ENCODE measurements around the gene ATG10. TPM values are rescaled to one million over a fixed set of nuclear protein-coding genes. Genes with fewer than 3 reads are reported as not detected.

Gene ATG10
- total RNA-seq, 1 donor from 2014 or later, result 14.8 TPM

GRCh38 chr5:82225525-82226172 is 253.8 kb downstream of the ATG10 start:
- Mint-ChIP-seq H3K4me1 (peaks cover 9% of the 10 kb centered on the region), H3K27me3 (ENCODE audit: low read depth) (no peaks in the 10 kb centered on the region), H3K27ac (no peak overlapping the region), H3K9me3 (no peaks in the 10 kb centered on the region), H3K4me3 (no peak overlapping the region), H3K36me3 (no peaks in the 10 kb centered on the region)
- DNase-seq (ENCODE audit: low spot score in 2 of 2, unreplicated experiment in 2 of 2), result peak in 1 of 2 experiments; percentile 72
- TF ChIP-seq CTCF (IDR thresholded peaks at IDR 0.05; ENCODE audit: unreplicated experiment), result peak; percentile 77

GRCh38 chr5:82234885-82235284 is 263.1 kb downstream of the ATG10 start:
- no peak overlapping the region for H3K27ac Mint-ChIP-seq
- H3K9me3 Mint-ChIP-seq, result no peaks in the 10 kb centered on the region
- H3K36me3 Mint-ChIP-seq, result no peaks in the 10 kb centered on the region
- no peak overlapping the region for H3K4me3 Mint-ChIP-seq
- no peaks in the 10 kb centered on the region for H3K27me3 Mint-ChIP-seq (ENCODE audit: low read depth)
- H3K4me1 Mint-ChIP-seq, result no peaks in the 10 kb centered on the region
- no peak for TF ChIP-seq CTCF (IDR thresholded peaks at IDR 0.05; ENCODE audit: unreplicated experiment)
- DNase-seq (ENCODE audit: low spot score in 2 of 2, unreplicated experiment in 2 of 2), result no peak

GRCh38 chr5:82244151-82244550 is 272.3 kb downstream of the ATG10 start:
- peaks cover 19% of the 10 kb centered on the region for H3K36me3 Mint-ChIP-seq
- TF ChIP-seq CTCF (IDR thresholded peaks at IDR 0.05; ENCODE audit: unreplicated experiment), result no peak
- no peak overlapping the region for H3K27ac Mint-ChIP-seq
- no peaks in the 10 kb centered on the region for H3K4me1 Mint-ChIP-seq
- H3K9me3 Mint-ChIP-seq, result peaks cover 18% of the 10 kb centered on the region
- DNase-seq (ENCODE audit: low spot score in 2 of 2, unreplicated experiment in 2 of 2), result no peak
- no peak overlapping the region for H3K4me3 Mint-ChIP-seq
- H3K27me3 Mint-ChIP-seq (ENCODE audit: low read depth), result no peaks in the 10 kb centered on the region

- peaks cover 18% of the 10 kb centered on the region for H3K9me3 Mint-ChIP-seq
- H3K4me3 Mint-ChIP-seq, result no peak overlapping the region
- H3K36me3 Mint-ChIP-seq, result peaks cover 19% of the 10 kb centered on the region
- DNase-seq (ENCODE audit: low spot score in 2 of 2, unreplicated experiment in 2 of 2), result no peak
- H3K27me3 Mint-ChIP-seq (ENCODE audit: low read depth), result no peaks in the 10 kb centered on the region
- TF ChIP-seq CTCF (IDR thresholded peaks at IDR 0.05; ENCODE audit: unreplicated experiment), result no peak
- H3K4me1 Mint-ChIP-seq, result no peaks in the 10 kb centered on the region
- H3K27ac Mint-ChIP-seq, result no peak overlapping the region
Observed at GRCh38 chr5:82244854-82245635, 273.2 kb downstream of the ATG10 start.

GRCh38 chr5:82246960-82247574 is 275.2 kb downstream of the ATG10 start:
- no peaks in the 10 kb centered on the region for H3K4me1 Mint-ChIP-seq
- peaks cover 19% of the 10 kb centered on the region for H3K36me3 Mint-ChIP-seq
- DNase-seq (ENCODE audit: low spot score in 2 of 2, unreplicated experiment in 2 of 2), result no peak
- TF ChIP-seq CTCF (IDR thresholded peaks at IDR 0.05; ENCODE audit: unreplicated experiment), result no peak
- no peak overlapping the region for H3K4me3 Mint-ChIP-seq
- H3K9me3 Mint-ChIP-seq, result peaks cover 18% of the 10 kb centered on the region
- H3K27ac Mint-ChIP-seq, result no peak overlapping the region
- H3K27me3 Mint-ChIP-seq (ENCODE audit: low read depth), result no peaks in the 10 kb centered on the region

All from mesothelial cell of epicardium (in vitro differentiated cells).